GM12874 (cell line): ENCODE measurements around the gene SH3GLB1.

ENCODE experiments used
- TF ChIP-seq, protein P1 (sequence below): IDR thresholded peaks from 2 replicates; pipeline ENCODE4 v1.5.1; 2011; ENCODE audit warnings: low read depth, mild to moderate bottlenecking, control low read depth, low read length, moderate library complexity; ENCODE audit not compliant: insufficient read depth

The SH3GLB1 gene

DNA sequence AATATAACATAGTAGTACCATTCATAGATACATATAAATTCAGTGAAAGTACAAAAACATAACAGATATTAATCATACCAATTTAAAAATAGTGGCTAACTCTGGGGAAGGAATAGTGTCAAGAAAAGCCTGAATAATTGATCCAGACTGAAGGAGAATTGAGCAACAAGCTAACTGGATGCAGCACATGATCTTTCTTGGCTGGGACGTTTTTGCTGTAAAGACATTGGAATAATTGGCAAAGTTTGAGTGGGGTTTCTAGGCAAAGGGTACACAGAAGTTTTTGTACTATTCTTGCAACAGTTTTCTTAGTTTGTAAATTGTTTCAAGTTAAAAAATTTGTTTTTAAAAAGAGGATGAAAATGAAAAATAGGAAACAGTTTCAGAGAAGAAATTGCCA is 2.6 kb upstream of the SH3GLB1 start:
- TF ChIP-seq, protein P1, sequence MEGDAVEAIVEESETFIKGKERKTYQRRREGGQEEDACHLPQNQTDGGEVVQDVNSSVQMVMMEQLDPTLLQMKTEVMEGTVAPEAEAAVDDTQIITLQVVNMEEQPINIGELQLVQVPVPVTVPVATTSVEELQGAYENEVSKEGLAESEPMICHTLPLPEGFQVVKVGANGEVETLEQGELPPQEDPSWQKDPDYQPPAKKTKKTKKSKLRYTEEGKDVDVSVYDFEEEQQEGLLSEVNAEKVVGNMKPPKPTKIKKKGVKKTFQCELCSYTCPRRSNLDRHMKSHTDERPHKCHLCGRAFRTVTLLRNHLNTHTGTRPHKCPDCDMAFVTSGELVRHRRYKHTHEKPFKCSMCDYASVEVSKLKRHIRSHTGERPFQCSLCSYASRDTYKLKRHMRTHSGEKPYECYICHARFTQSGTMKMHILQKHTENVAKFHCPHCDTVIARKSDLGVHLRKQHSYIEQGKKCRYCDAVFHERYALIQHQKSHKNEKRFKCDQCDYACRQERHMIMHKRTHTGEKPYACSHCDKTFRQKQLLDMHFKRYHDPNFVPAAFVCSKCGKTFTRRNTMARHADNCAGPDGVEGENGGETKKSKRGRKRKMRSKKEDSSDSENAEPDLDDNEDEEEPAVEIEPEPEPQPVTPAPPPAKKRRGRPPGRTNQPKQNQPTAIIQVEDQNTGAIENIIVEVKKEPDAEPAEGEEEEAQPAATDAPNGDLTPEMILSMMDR, result no peak

GRCh38 chr1:86703696-86704457 is 499 bp upstream of the SH3GLB1 start:
- TF ChIP-seq, protein P1, result no peak

GRCh38 chr1:86704972-86705664 is 742 bp downstream of the SH3GLB1 start:
- TF ChIP-seq, protein P1, result no peak

GRCh38 chr1:86705665-86705985 is 1.2 kb downstream of the SH3GLB1 start:
- TF ChIP-seq, protein P1, result no peak

- TF ChIP-seq, protein P1, result no peak
Measured at GRCh38 chr1:86706018-86706635, 1.8 kb downstream of the SH3GLB1 start.

DNA sequence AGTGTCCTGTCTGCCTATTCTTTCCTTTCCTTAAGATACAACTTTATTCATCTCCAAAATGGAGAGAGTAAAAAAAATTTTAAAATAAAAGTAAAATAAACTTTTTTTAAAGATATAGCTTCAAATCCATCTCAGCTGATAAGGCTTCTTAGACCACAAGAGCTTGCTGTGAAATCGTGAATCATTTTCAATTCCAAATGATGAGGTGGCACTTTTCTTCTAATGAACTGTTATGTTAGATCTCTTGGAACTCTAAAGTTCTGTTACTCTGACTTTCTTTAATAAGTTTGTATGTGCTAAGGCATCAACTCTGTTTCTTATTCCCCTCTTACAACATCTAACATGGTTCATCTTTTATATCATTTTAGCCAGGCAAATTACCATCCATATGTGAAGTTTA is 4.5 kb downstream of the SH3GLB1 start:
- TF ChIP-seq, protein P1, result no peak

DNA sequence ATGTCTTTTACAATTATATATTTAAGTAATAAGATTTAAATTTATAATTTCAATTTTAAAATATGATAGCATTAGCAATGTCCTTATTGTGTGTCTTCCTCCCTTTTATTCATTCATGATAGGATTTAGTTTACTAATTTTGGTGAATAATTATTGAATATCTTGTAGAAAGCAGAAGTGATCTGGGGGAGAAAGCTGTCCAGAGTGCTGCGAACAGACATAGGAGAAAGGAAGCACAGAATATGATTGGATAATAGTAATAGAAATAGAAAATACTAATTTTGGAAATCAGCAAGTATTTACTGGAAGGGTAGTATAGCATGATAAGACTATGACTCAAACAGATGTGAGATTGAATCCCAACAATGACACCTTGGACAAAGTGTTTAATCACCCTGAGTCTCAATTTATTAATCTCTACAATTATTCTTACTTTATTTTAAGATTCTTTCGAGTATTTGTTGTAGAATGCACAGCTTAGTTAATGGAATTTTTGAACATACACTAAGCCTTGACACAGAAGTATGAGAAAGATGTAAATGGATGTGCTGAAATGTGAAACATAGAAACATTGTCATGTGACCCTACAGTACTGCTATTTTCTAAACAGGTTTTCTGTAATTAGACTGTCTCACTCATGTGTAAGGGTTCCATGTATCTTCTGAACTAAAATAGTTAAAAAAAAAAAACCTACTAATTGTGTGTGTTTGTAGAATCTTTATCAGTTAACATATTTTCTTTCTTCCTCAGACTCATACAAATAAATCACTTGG is 7.9 kb downstream of the SH3GLB1 start:
- TF ChIP-seq, protein P1, result no peak
